Mesendoderm (in vitro differentiated cells): ENCODE results near the gene VSX1.

Experiments
- DNase-seq: peaks from one replicate; pipeline ENCODE4 v3.0.0; 2013
- H2AK5ac ChIP-seq: 2 replicates; pipeline ENCODE4 v1.6.1; 2013; ENCODE audit warnings: low read length, inconsistent platforms
- H2BK120ac ChIP-seq: 2 replicates; pipeline ENCODE4 v1.6.1; 2013; ENCODE audit warnings: low read depth, mild to moderate bottlenecking, low read length, moderate library complexity, mixed read lengths
- H2BK15ac ChIP-seq: replicated peaks from 2 replicates; pipeline ENCODE4 v1.6.1; 2013; ENCODE audit warnings: low read depth, mild to moderate bottlenecking, moderate library complexity
- H2BK5ac ChIP-seq: 2 replicates; pipeline ENCODE4 v1.6.1; 2013; ENCODE audit warnings: low read length, inconsistent platforms
- H3K18ac ChIP-seq: 2 replicates; pipeline ENCODE4 v1.6.1; 2013; ENCODE audit warnings: mild to moderate bottlenecking, low read length, mixed read lengths
- H3K23ac ChIP-seq: one replicate; pipeline ENCODE4 v1.6.1; 2013; ENCODE audit warnings: low read length
- H3K27ac ChIP-seq: 2 replicates; pipeline ENCODE4 v1.5.1; 2013; ENCODE audit warnings: low read depth, mild to moderate bottlenecking, inconsistent platforms, low read length, moderate library complexity
- H3K27me3 ChIP-seq: 2 replicates; pipeline ENCODE4 v1.6.1; 2013; ENCODE audit warnings: low read length, control low read depth, mild to moderate bottlenecking, inconsistent platforms; ENCODE audit not compliant: insufficient read depth, poor library complexity
- H3K36me3 ChIP-seq: 2 replicates; pipeline ENCODE4 v1.6.1; 2013; ENCODE audit warnings: low read length, inconsistent platforms; ENCODE audit not compliant: control insufficient read depth, insufficient read depth
- H3K4ac ChIP-seq: one replicate; pipeline ENCODE4 v1.6.1; 2013; ENCODE audit warnings: low read depth, mild to moderate bottlenecking, low read length, moderate library complexity
- H3K4me1 ChIP-seq: 2 replicates; pipeline ENCODE4 v1.6.1; 2013; ENCODE audit warnings: low read depth, low read length, inconsistent platforms; ENCODE audit not compliant: control insufficient read depth
- H3K4me2 ChIP-seq: 2 replicates; pipeline ENCODE4 v1.6.1; 2013; ENCODE audit warnings: low read length
- H3K4me3 ChIP-seq: 2 replicates; pipeline ENCODE4 v1.5.1; 2013; ENCODE audit warnings: mild to moderate bottlenecking, low read length
- H3K56ac ChIP-seq: one replicate; pipeline ENCODE4 v1.6.1; 2013; ENCODE audit warnings: low read length
- H3K79me1 ChIP-seq: 2 replicates; pipeline ENCODE4 v1.6.1; 2013; ENCODE audit warnings: low read length, inconsistent platforms
- H3K79me2 ChIP-seq: 2 replicates; pipeline ENCODE4 v1.6.1; 2013; ENCODE audit warnings: mild to moderate bottlenecking, low read length; ENCODE audit not compliant: control insufficient read depth, insufficient read depth
- H3K9ac ChIP-seq: 2 replicates; pipeline ENCODE4 v1.6.1; 2013; ENCODE audit warnings: low read length, inconsistent platforms
- H4K5ac ChIP-seq: one replicate; pipeline ENCODE4 v1.6.1; 2013; ENCODE audit warnings: low read length
- H4K8ac ChIP-seq: one replicate; pipeline ENCODE4 v1.6.1; 2013; ENCODE audit warnings: low read depth, mild to moderate bottlenecking, control low read depth, low read length, moderate library complexity
- WGBS: extraction: QIAGEN DNeasy Blood & Tissue Kit; methylation state at CpG from one replicate; pipeline ENCODE4 v1.1.7; 2013; ENCODE audit warnings: low lambda C conversion rate, missing lambda C conversion rate; ENCODE audit not compliant: insufficient coverage; ENCODE audit errors: extremely low coverage; 5-methylcytosine and 5-hydroxymethylcytosine counted together

Gene VSX1

DNA sequence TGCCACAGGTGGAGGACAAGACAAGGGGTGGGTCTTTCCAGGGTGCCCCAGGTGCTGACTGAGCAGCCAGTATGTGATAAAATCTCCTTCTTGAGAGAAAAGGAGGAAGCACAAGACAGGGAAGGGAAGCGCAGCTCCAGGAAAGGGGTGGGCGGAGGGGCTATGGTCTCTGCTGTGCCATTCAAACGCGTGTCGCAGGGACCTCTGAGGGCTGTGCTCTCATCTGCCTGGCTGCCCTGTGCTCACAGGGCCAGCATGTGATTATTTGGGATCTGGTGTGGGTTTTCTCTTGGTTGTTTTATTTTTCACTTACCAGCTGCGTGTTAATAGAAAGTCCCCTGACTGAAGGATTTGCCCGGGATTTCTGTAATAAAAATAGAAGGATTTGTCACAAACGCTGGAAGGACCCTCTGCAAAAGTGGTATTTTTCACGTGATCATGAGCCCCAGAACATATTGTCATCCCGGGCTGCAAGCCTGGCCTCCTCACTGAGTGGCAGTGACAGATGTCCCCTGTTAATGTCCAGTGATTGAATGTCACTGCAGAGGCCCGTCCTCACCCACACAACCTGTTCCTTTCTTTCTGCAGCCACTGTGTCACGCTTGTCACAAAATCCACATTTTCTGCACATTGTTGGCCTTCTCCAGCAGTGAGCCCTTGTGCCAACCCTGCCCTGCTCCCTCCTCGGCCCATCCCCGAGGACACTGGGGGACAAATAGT, 35.0 kb upstream of the VSX1 start:
- DNase-seq = no peak
- Histone ChIP-seq H3K9ac (no peak overlapping the region), H3K79me2 (no peaks in the 10 kb centered on the region), H3K27ac (no peak overlapping the region), H3K4me1 (no peaks in the 10 kb centered on the region), H4K8ac (no peak overlapping the region), H2BK5ac (no peak overlapping the region), H3K27me3 (no peaks in the 10 kb centered on the region), H4K5ac (no peak overlapping the region), H2AK5ac (no peak overlapping the region), H3K18ac (no peak overlapping the region), H3K79me1 (no peaks in the 10 kb centered on the region), H3K4ac (no peak overlapping the region), H3K4me2 (no peak overlapping the region), H3K36me3 (no peaks in the 10 kb centered on the region), H2BK15ac (no peak overlapping the region), H3K4me3 (no peak overlapping the region), H3K56ac (no peak overlapping the region), H2BK120ac (no peak overlapping the region), H3K23ac (no peak overlapping the region)
- WGBS = no CpG with 5 or more reads among the region's 14 CpGs

- no peaks in the 10 kb centered on the region for H3K4me1 ChIP-seq
- H2BK120ac ChIP-seq = no peak overlapping the region
- no peak overlapping the region for H3K56ac ChIP-seq
- no peak overlapping the region for H3K4me3 ChIP-seq
- no peak overlapping the region for H3K23ac ChIP-seq
- H2BK15ac ChIP-seq = no peak overlapping the region
- no peak overlapping the region for H3K18ac ChIP-seq
- H3K4me2 ChIP-seq = no peak overlapping the region
- no CpG with 5 or more reads among the region's 3 CpGs for WGBS
- no peak for DNase-seq
- no peaks in the 10 kb centered on the region for H3K27me3 ChIP-seq
- H3K4ac ChIP-seq = no peak overlapping the region
- no peak overlapping the region for H4K5ac ChIP-seq
- no peak overlapping the region for H4K8ac ChIP-seq
- H2AK5ac ChIP-seq = no peak overlapping the region
- H3K9ac ChIP-seq = no peak overlapping the region
- no peak overlapping the region for H3K27ac ChIP-seq
- no peaks in the 10 kb centered on the region for H3K79me1 ChIP-seq
- no peak overlapping the region for H2BK5ac ChIP-seq
- H3K36me3 ChIP-seq = no peaks in the 10 kb centered on the region
- H3K79me2 ChIP-seq = no peaks in the 10 kb centered on the region
These were observed 21.6 kb upstream of the VSX1 start for GRCh38 chr20:25103526-25103925.

DNA sequence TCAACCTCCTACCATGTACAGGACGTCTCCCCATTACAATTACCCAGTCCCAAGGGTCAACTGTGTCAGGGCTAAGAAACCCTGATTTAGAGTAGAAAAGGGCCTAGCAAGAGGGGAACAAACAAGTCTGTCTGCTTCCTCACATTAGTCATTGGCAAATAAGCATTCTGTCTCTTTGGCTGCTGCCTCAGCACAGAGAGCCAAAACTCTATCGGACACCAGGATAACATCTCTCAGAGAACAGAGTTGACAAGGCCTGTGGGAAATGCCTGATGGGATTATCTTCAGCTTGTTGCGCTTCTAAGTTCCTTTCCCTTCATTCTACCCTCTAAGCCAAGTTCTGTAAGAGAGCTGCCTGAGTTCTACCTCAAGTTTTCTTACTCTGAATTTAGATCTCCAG, 19.0 kb upstream of the VSX1 start:
- H3K9ac ChIP-seq = no peak overlapping the region
- no peak overlapping the region for H2BK15ac ChIP-seq
- H3K23ac ChIP-seq = no peak overlapping the region
- H3K56ac ChIP-seq = no peak overlapping the region
- H4K5ac ChIP-seq = no peak overlapping the region
- no peaks in the 10 kb centered on the region for H3K79me1 ChIP-seq
- no peak overlapping the region for H2AK5ac ChIP-seq
- H3K79me2 ChIP-seq = no peaks in the 10 kb centered on the region
- no peak overlapping the region for H3K27ac ChIP-seq
- H3K27me3 ChIP-seq = no peaks in the 10 kb centered on the region
- H3K4ac ChIP-seq = no peak overlapping the region
- H2BK120ac ChIP-seq = no peak overlapping the region
- no peak overlapping the region for H4K8ac ChIP-seq
- H3K4me1 ChIP-seq = no peaks in the 10 kb centered on the region
- H3K4me3 ChIP-seq = no peak overlapping the region
- no peaks in the 10 kb centered on the region for H3K36me3 ChIP-seq
- H3K18ac ChIP-seq = no peak overlapping the region
- no peak for DNase-seq
- WGBS = no CpG with 5 or more reads among the region's 3 CpGs
- H2BK5ac ChIP-seq = no peak overlapping the region
- no peak overlapping the region for H3K4me2 ChIP-seq

DNA sequence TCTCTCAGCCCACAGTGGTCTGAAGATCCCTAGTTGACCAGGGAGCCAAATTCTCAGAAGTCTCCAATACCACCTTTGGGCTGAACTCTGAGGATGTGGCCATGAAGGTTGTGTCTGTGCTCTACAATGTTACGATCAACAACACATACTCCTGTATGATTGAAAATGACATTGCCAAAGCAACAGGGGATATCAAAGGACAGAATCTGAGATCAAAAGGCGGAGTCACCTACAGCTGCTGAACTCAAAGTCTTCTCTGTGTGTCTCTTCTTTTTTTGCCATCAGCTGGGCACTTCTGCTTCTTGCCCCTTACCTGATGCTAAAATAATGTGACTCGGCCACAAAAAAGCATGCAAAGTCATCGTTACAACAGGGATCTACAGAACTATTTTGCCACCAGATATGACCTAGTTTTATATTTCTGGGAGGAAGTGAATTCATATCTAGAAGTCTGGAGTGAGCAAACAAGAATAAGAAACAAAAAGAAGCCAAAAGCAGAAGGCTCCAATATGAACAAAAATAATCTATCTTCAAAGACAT, 17.7 kb upstream of the VSX1 start:
- H3K9ac ChIP-seq = no peak overlapping the region
- H3K79me1 ChIP-seq = no peaks in the 10 kb centered on the region
- H3K4me2 ChIP-seq = no peak overlapping the region
- H4K8ac ChIP-seq = no peak overlapping the region
- H2BK15ac ChIP-seq = no peak overlapping the region
- no peak overlapping the region for H3K56ac ChIP-seq
- H2BK5ac ChIP-seq = no peak overlapping the region
- H2BK120ac ChIP-seq = no peak overlapping the region
- H3K79me2 ChIP-seq = no peaks in the 10 kb centered on the region
- H3K27ac ChIP-seq = no peak overlapping the region
- H2AK5ac ChIP-seq = no peak overlapping the region
- no peak overlapping the region for H3K4me3 ChIP-seq
- no peak for DNase-seq
- WGBS = no CpG with 5 or more reads among the region's 4 CpGs
- no peak overlapping the region for H4K5ac ChIP-seq
- no peak overlapping the region for H3K23ac ChIP-seq
- no peaks in the 10 kb centered on the region for H3K27me3 ChIP-seq
- no peak overlapping the region for H3K4ac ChIP-seq
- no peaks in the 10 kb centered on the region for H3K36me3 ChIP-seq
- H3K18ac ChIP-seq = no peak overlapping the region
- H3K4me1 ChIP-seq = no peaks in the 10 kb centered on the region

- H3K9ac ChIP-seq = no peak overlapping the region
- no peak overlapping the region for H3K23ac ChIP-seq
- no peaks in the 10 kb centered on the region for H3K36me3 ChIP-seq
- H2AK5ac ChIP-seq = no peak overlapping the region
- H3K4ac ChIP-seq = no peak overlapping the region
- H3K4me3 ChIP-seq = no peak overlapping the region
- no peaks in the 10 kb centered on the region for H3K79me1 ChIP-seq
- no peak overlapping the region for H2BK5ac ChIP-seq
- no peak overlapping the region for H4K8ac ChIP-seq
- H3K4me1 ChIP-seq = no peaks in the 10 kb centered on the region
- no peak for DNase-seq
- no peaks in the 10 kb centered on the region for H3K27me3 ChIP-seq
- no peak overlapping the region for H4K5ac ChIP-seq
- no peak overlapping the region for H3K27ac ChIP-seq
- WGBS = no CpG with 5 or more reads among the region's 2 CpGs
- H3K56ac ChIP-seq = no peak overlapping the region
- no peaks in the 10 kb centered on the region for H3K79me2 ChIP-seq
- H3K4me2 ChIP-seq = no peak overlapping the region
- H2BK120ac ChIP-seq = no peak overlapping the region
- no peak overlapping the region for H3K18ac ChIP-seq
- H2BK15ac ChIP-seq = no peak overlapping the region
These were observed 15.6 kb upstream of the VSX1 start for GRCh38 chr20:25097498-25097897.
